ENCODE results near the gene KCNJ6. TPM values are rescaled to one million over a fixed set of nuclear protein-coding genes. Genes with fewer than 3 reads are reported as not detected.

Gene KCNJ6
- total RNA-seq, 1 experiment from 2014 or later, result not detected

DNA sequence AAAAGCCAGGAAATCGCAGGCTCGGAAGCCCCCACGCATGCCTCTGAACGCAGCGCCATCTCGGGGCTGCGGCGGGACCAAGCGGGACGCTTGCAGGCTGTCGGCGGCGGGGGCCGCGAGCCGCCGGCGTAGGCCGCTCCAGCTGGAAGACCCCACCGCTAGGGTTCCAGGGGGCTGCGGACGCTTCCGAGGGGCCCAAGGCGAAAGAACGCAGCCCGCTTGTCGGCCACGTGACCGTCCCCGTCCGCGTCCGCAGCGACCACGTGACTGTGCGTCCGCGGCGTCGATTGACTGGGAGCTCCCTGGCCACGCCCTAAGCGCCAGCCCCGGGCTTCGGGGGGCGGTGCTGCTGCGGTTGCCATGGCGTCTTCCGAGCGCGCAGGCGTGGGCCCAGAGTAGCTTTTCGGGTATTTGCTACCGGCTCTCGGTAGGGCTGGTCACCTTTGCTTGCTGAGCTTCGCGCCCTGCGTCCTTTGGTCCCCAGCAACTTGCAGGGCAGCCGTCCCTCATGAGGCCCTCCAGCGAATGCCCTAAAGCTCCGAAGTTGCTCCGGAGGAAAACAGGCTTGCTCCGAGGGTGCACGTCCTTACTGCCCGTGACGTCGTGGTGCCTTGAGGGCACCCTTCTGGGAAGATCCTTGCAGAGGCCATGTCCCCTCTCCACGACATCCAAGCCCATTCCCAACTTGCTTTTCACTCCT is 352.5 kb downstream of the KCNJ6 start:
- ATAC-seq, result peak; percentile 83
- Histone ChIP-seq H3K4me2 (ENCODE audit: low read length) (peak overlapping the region; percentile 100), H2AFZ (ENCODE audit: low read depth, low read length, poor library complexity, severe bottlenecking) (peak overlapping the region; percentile 81), H3K27ac (ENCODE audit: low read depth, low read length) (peak overlapping the region; percentile 89), H3K4me3 (replicated peaks in 1 of 2; ENCODE audit: low read depth in 1 of 2, low read length in 2 of 2) (peak overlapping the region; percentile 54 to 64), H3K27me3 (ENCODE audit: insufficient read depth, low read length) (no peaks in the 10 kb centered on the region), H3K9ac (ENCODE audit: low read length) (peak overlapping the region; percentile 69), H3K79me2 (ENCODE audit: insufficient read depth, low read length) (no peaks in the 10 kb centered on the region), H3K36me3 (ENCODE audit: control insufficient read depth in 1 of 2, insufficient read depth in 2 of 2, low read length in 2 of 2) (no peaks in the 10 kb centered on the region), H4K20me1 (ENCODE audit: insufficient read depth) (no peaks in the 10 kb centered on the region), H3K9me2 (ENCODE audit: insufficient read depth) (no peaks in the 10 kb centered on the region), H3K4me1 (ENCODE audit: control insufficient read depth in 1 of 2, insufficient read depth in 2 of 2, low read length in 2 of 2) (peaks cover 16 to 29% of the 10 kb centered on the region in 2 experiments), H3K9me3 (ENCODE audit: control insufficient read depth in 1 of 2, insufficient read depth in 1 of 2, low read depth in 1 of 2, low read length in 2 of 2) (peaks cover 0 to 5% of the 10 kb centered on the region in 2 experiments; a peak in 1 of 4 replicates)
- BruUV-seq (replicated peaks), result TSS peak; percentile 66
- TF ChIP-seq ZFX (IDR thresholded peaks at IDR 0.05) (peak; percentile 19; the same call in 1 of the 2 replicates), POLR2AphosphoS5 (IDR thresholded peaks at IDR 0.05; ENCODE audit: low read depth, low read length) (0 out of 2 replicates have a peak, but pooled peaks have one; percentile 46), EZH2phosphoT487 (IDR thresholded peaks at IDR 0.05; ENCODE audit: borderline replicate concordance) (no peak), POLR2A (IDR thresholded peaks at IDR 0.05; ENCODE audit: borderline replicate concordance, extremely low read depth, insufficient read depth, insufficient read length) (peak; percentile 65)
- DNase-seq (ENCODE audit: low read depth, low spot score), result peak; percentile 79
- intact Hi-C loops (cut with micrococcal nuclease), result loop anchor here (2.0 kb wide), 1 partner anchor 297 kb away; the partner anchor contains the start of gene VPS26C
- ChIA-PET POLR2A (interaction anchor here (0.8 to 1.1 kb wide), 2 partner anchors 10 to 11 kb away, joined by 3 read pairs; no protein-coding TSS in a partner anchor), RAD21 (ENCODE audit: low non-redundant PET in 1 of 2, low total read pairs in 2 of 2, uncharacterized antibody in 2 of 2, unreplicated experiment in 2 of 2) (no interaction called here), CTCF (interaction anchor here (0.9 to 1.5 kb wide), 5 partner anchors 33 to 574 kb away, joined by 3 to 9 read pairs (median 5); no protein-coding TSS in a partner anchor)

DNA sequence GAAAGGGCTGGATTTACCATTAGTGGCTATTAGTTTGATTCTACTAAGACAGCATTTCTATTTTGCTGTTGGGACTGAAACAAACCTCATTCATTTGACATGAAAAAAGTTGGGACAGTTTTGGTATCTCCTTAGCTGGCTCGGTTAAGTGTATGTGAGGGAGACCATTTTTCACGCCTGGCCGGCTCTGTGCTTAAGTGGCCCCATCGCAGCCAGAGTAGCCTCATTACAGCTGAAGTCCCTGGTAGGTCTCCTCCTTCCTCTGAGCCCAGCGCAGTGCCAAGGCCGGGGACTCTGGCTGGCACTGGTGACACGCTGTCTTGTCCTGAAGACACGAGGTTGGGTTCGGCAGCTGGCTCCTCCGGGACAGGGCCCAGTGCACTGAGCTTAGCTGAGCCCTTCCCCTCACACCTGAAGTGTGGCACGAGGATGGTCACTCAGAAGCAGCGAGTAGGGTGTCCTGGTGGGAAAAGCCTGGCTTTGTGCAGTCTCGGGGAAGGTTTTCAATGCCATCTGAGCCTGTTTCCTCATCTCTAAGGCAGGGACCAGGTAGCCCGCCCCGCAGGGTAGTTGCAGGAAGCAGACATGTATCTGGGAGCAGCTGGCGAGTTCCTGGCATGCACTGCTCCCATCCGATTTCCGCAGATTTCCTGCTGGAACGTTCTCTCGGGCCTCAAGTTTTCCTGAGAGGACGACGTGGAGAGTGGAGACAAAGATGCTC is 353.2 kb downstream of the KCNJ6 start:
- BruUV-seq (replicated peaks), result no TSS peak
- RAD21 ChIA-PET (ENCODE audit: low non-redundant PET in 1 of 2, low total read pairs in 2 of 2, uncharacterized antibody in 2 of 2, unreplicated experiment in 2 of 2), result no interaction called here
- Histone ChIP-seq H3K36me3 (ENCODE audit: control insufficient read depth in 1 of 2, insufficient read depth in 2 of 2, low read length in 2 of 2) (no peaks in the 10 kb centered on the region), H3K79me2 (ENCODE audit: insufficient read depth, low read length) (no peaks in the 10 kb centered on the region), H3K27ac (ENCODE audit: low read depth, low read length) (peak overlapping the region; percentile 89), H3K27me3 (ENCODE audit: insufficient read depth, low read length) (no peaks in the 10 kb centered on the region), H3K9me2 (ENCODE audit: insufficient read depth) (no peaks in the 10 kb centered on the region), H4K20me1 (ENCODE audit: insufficient read depth) (no peaks in the 10 kb centered on the region), H3K9ac (ENCODE audit: low read length) (peak overlapping the region; percentile 69; the same call in 1 of the 2 replicates), H3K9me3 (ENCODE audit: control insufficient read depth in 1 of 2, insufficient read depth in 1 of 2, low read depth in 1 of 2, low read length in 2 of 2) (peaks cover 0 to 5% of the 10 kb centered on the region in 2 experiments; a peak in 1 of 4 replicates), H3K4me1 (ENCODE audit: control insufficient read depth in 1 of 2, insufficient read depth in 2 of 2, low read length in 2 of 2) (peaks cover 16 to 29% of the 10 kb centered on the region in 2 experiments), H3K4me3 (replicated peaks in 1 of 2; ENCODE audit: low read depth in 1 of 2, low read length in 2 of 2) (no peak overlapping the region), H3K4me2 (ENCODE audit: low read length) (peak overlapping the region; percentile 100), H2AFZ (ENCODE audit: low read depth, low read length, poor library complexity, severe bottlenecking) (peak overlapping the region; percentile 81)
- intact Hi-C loops (cut with micrococcal nuclease), result loop anchor here (2.0 kb wide), 1 partner anchor 296 kb away; the partner anchor contains the start of gene VPS26C
- POLR2A ChIA-PET, result interaction anchor here (0.8 to 1.1 kb wide), 2 partner anchors 9 to 11 kb away, joined by 3 read pairs; no protein-coding TSS in a partner anchor
- DNase-seq (ENCODE audit: low read depth, low spot score) (no peak), ATAC-seq (no peak)
- CTCF ChIA-PET, result interaction anchor here (1.3 to 1.5 kb wide), 2 partner anchors 33 to 574 kb away, joined by 5 read pairs; no protein-coding TSS in a partner anchor
- TF ChIP-seq SIN3A (IDR thresholded peaks at IDR 0.05; ENCODE audit: low read depth), result no peak
- no peak for TF ChIP-seq EZH2phosphoT487 (IDR thresholded peaks at IDR 0.05; ENCODE audit: borderline replicate concordance)
- TF ChIP-seq YY1 (IDR thresholded peaks at IDR 0.05; ENCODE audit: extremely low read depth, insufficient replicate concordance, low read depth, low read length), result no peak
- TF ChIP-seq, protein P1, sequence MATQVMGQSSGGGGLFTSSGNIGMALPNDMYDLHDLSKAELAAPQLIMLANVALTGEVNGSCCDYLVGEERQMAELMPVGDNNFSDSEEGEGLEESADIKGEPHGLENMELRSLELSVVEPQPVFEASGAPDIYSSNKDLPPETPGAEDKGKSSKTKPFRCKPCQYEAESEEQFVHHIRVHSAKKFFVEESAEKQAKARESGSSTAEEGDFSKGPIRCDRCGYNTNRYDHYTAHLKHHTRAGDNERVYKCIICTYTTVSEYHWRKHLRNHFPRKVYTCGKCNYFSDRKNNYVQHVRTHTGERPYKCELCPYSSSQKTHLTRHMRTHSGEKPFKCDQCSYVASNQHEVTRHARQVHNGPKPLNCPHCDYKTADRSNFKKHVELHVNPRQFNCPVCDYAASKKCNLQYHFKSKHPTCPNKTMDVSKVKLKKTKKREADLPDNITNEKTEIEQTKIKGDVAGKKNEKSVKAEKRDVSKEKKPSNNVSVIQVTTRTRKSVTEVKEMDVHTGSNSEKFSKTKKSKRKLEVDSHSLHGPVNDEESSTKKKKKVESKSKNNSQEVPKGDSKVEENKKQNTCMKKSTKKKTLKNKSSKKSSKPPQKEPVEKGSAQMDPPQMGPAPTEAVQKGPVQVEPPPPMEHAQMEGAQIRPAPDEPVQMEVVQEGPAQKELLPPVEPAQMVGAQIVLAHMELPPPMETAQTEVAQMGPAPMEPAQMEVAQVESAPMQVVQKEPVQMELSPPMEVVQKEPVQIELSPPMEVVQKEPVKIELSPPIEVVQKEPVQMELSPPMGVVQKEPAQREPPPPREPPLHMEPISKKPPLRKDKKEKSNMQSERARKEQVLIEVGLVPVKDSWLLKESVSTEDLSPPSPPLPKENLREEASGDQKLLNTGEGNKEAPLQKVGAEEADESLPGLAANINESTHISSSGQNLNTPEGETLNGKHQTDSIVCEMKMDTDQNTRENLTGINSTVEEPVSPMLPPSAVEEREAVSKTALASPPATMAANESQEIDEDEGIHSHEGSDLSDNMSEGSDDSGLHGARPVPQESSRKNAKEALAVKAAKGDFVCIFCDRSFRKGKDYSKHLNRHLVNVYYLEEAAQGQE (IDR thresholded peaks at IDR 0.05; ENCODE audit: low read depth), result no peak
- no peak for TF ChIP-seq ELF1 (IDR thresholded peaks at IDR 0.05; ENCODE audit: borderline replicate concordance, low read depth)
- TF ChIP-seq JUND (IDR thresholded peaks at IDR 0.05), result no peak
- TF ChIP-seq POLR2AphosphoS5 (IDR thresholded peaks at IDR 0.05; ENCODE audit: low read depth, low read length), result no peak
- no peak for TF ChIP-seq CEBPB (IDR thresholded peaks at IDR 0.05; ENCODE audit: low read depth)
- no peak for TF ChIP-seq EZH2 (IDR thresholded peaks at IDR 0.05)
- TF ChIP-seq SP1 (IDR thresholded peaks at IDR 0.05; ENCODE audit: low read depth), result no peak
- no peak for TF ChIP-seq ZFX (IDR thresholded peaks at IDR 0.05)

Data from HCT116 (cell line).